ENCODE measurements around the gene HPCAL1. TPM values are rescaled to one million over a fixed set of nuclear protein-coding genes. Genes with fewer than 3 reads are reported as not detected.

HPCAL1 gene
- total RNA-seq, 4 donors from 2014 or later = 29.0 to 56.7 (median 34.5) TPM

DNA sequence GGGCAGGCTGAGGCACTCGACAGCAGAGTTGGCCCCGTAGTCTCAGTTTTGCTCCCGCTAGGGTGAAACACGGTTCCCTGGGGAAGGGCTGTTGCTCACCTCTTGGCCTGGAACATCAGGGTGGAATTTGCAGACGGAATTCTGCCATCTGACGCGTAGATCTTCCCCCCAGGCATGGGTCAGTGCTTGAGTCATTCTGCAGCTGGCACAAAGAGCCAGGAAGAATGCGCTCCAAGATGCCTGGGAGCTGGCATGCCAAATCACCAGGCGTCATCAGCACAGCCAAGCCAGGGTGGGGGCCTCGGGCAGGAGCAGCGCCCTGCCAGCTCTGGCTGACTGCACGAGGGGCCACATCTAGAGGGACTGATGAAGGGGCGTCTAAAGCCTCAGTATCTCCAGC lies 102.7 kb downstream of the HPCAL1 start:
- TF ChIP-seq, protein P1, sequence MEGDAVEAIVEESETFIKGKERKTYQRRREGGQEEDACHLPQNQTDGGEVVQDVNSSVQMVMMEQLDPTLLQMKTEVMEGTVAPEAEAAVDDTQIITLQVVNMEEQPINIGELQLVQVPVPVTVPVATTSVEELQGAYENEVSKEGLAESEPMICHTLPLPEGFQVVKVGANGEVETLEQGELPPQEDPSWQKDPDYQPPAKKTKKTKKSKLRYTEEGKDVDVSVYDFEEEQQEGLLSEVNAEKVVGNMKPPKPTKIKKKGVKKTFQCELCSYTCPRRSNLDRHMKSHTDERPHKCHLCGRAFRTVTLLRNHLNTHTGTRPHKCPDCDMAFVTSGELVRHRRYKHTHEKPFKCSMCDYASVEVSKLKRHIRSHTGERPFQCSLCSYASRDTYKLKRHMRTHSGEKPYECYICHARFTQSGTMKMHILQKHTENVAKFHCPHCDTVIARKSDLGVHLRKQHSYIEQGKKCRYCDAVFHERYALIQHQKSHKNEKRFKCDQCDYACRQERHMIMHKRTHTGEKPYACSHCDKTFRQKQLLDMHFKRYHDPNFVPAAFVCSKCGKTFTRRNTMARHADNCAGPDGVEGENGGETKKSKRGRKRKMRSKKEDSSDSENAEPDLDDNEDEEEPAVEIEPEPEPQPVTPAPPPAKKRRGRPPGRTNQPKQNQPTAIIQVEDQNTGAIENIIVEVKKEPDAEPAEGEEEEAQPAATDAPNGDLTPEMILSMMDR (IDR thresholded peaks at IDR 0.05) = no peak
- TF ChIP-seq EP300 (IDR thresholded peaks at IDR 0.05) = peak; percentile 49 to 72
- TF ChIP-seq POLR2A (IDR thresholded peaks at IDR 0.05) = peak in 1 of 2 donors; percentile 20
- H3K27ac ChIP-seq = peak overlapping the region; percentile 52 to 87 (median 68)
- H3K4me3 ChIP-seq = peak overlapping the region in 1 of 4 donors; percentile 21
- no peak for DNase-seq (ENCODE audit: low spot score in 2 of 2)
- H3K9me3 ChIP-seq = no peaks in the 10 kb centered on the region
- 59 to 64% methylated on average over 9 to 12 of the region's 13 CpGs for WGBS, 2 donors
- H3K4me1 ChIP-seq = peaks cover 0 to 67% (median 50%) of the 10 kb centered on the region in 4 donors
- H3K27me3 ChIP-seq = no peaks in the 10 kb centered on the region
- no peaks in the 10 kb centered on the region for H3K36me3 ChIP-seq

DNA sequence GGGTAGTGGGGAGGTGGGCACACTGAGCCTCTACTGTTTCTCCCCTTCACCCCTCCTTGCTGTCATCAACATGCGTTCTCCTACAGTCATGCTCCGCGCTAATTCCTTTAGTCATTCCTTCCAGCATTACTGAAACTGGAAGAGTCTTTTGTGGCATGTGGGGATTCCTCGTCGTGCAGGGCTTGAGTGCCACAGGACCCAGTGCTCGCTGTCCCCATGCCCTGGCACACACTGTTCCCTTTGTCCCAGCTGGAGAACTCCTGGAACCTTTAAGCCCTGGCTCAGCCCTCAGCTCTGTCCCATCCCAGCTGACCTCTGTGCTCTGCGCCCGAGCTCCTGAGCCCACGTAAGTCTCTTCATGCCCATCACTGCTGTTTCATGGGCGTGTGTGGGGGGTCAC lies 103.3 kb downstream of the HPCAL1 start:
- no peaks in the 10 kb centered on the region for H3K9me3 ChIP-seq
- peaks cover 0 to 64% (median 47%) of the 10 kb centered on the region in 4 donors for H3K4me1 ChIP-seq
- peak overlapping the region in 3 of 4 donors; percentile 52 to 87 (median 78) for H3K27ac ChIP-seq
- no peaks in the 10 kb centered on the region for H3K27me3 ChIP-seq
- H3K36me3 ChIP-seq = no peaks in the 10 kb centered on the region
- WGBS, 2 donors = 57 to 60% methylated on average over 10 of the region's 10 CpGs
- TF ChIP-seq POLR2A (IDR thresholded peaks at IDR 0.05) = no peak
- no peak for TF ChIP-seq EP300 (IDR thresholded peaks at IDR 0.05)
- TF ChIP-seq, protein P1 (IDR thresholded peaks at IDR 0.05) = no peak
- H3K4me3 ChIP-seq = no peak overlapping the region
- no peak for DNase-seq (ENCODE audit: low spot score in 2 of 2)

DNA sequence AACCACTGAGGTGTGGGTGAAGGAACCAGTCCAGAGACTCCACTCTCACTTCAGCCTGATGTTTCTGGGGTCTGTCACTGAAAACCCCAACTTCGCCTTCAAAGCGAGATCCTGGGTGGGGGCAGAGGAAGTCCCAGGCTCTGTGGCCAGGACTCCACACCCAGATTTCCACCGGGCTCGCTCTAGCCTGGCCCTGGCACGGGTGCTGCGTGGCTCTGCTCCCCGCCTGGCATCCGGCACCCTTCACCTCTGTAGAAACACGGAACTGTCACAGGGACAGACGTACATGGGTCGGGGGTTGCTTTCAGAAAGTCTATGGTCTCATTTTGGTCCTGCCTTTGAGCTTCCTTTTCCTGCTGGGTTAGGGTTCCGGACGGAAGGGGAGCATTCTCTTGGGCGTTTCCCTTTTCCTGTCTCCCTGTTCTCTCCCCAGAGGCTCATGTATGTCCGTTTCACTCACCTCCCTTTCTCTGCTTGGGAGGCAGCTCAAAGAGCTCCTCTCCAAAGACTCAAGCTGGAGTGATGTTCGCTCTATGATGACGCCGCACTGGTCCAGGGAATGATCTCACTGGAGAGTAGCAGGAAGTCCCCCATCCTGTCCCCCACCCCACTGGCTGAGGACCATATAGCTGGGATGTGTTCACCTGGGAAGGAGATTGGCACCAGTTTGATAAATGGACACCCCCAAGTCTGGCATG lies 103.9 kb downstream of the HPCAL1 start:
- DNase-seq (ENCODE audit: low spot score in 2 of 2) = no peak
- 76 to 87% methylated on average over 18 of the region's 18 CpGs for WGBS, 2 donors
- no peaks in the 10 kb centered on the region for H3K27me3 ChIP-seq
- H3K4me1 ChIP-seq = peaks cover 0 to 59% (median 42%) of the 10 kb centered on the region in 4 donors
- no peaks in the 10 kb centered on the region for H3K9me3 ChIP-seq
- peaks cover 0 to 4% (median 0%) of the 10 kb centered on the region in 3 donors for H3K36me3 ChIP-seq
- TF ChIP-seq, protein P1 (IDR thresholded peaks at IDR 0.05) = no peak
- TF ChIP-seq POLR2A (IDR thresholded peaks at IDR 0.05) (no peak), EP300 (IDR thresholded peaks at IDR 0.05) (no peak)
- H3K4me3 ChIP-seq = no peak overlapping the region
- H3K27ac ChIP-seq = peak overlapping the region in 2 of 4 donors; percentile 78 to 87

DNA sequence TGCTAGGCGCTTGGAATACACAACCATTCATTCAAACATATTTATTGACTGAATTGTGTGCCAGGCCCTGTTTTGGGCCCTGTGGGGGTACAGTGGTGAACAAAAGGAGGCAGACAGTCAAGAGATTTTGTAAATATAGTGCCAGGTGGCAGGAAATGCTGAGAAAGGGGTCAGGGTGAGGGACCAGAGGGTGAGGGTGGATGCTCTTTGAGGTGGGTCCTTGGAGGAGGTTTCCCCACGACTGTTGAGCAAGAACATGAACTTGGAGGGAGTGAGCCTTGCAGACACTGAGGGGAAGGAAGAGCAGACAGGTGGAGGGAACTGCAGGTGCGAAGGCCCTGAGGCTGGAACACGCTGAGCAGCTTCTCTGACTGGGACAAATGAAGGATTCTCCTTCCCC lies 104.7 kb downstream of the HPCAL1 start:
- Histone ChIP-seq H3K4me3 (no peak overlapping the region), H3K36me3 (peaks cover 0 to 11% (median 0%) of the 10 kb centered on the region in 3 donors), H3K27me3 (no peaks in the 10 kb centered on the region), H3K27ac (peak overlapping the region in 3 of 4 donors; percentile 30 to 56 (median 49)), H3K9me3 (peaks cover 0 to 3% (median 0%) of the 10 kb centered on the region in 4 donors), H3K4me1 (peaks cover 0 to 59% (median 42%) of the 10 kb centered on the region in 4 donors)
- TF ChIP-seq, protein P1 (IDR thresholded peaks at IDR 0.05) = no peak
- no peak for DNase-seq (ENCODE audit: low spot score in 2 of 2)
- 80 to 84% methylated on average over 4 of the region's 4 CpGs for WGBS, 2 donors

Data from tibial nerve (tissue), 4 donors.